ENCODE data around the gene ATG5. TPM values are rescaled to one million over a fixed set of nuclear protein-coding genes. Genes with fewer than 3 reads are reported as not detected.

ATG5 gene
- total RNA-seq, 1 donor from 2014 or later = 40.8 TPM

DNA sequence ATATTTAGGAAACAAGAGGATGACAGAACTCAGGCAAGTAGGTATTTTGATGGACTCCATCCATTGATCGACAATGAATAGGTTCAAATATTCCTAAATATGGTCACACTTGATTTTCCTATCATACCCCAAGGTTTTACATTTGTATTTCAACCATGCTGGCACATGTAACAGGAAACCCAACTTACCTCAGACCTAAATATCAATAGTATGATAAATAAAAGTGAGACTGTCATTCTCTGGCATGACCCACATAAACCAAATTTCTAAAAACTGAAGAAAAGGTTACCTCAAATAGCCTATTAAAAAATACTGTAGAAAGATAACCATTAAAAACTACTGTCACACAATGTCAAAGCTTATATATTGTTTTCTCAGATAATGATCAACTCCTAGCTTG lies 142.1 kb downstream of the ATG5 start:
- Mint-ChIP-seq H3K4me3 (ENCODE audit: low read depth) (no peak overlapping the region), H3K27ac (no peak overlapping the region), H3K36me3 (ENCODE audit: insufficient read depth) (peaks cover 5% of the 10 kb centered on the region), H3K9me3 (ENCODE audit: low read depth) (no peaks in the 10 kb centered on the region), H3K27me3 (no peaks in the 10 kb centered on the region), H3K4me1 (ENCODE audit: low read depth) (peaks cover 7% of the 10 kb centered on the region)
- TF ChIP-seq, protein P1, sequence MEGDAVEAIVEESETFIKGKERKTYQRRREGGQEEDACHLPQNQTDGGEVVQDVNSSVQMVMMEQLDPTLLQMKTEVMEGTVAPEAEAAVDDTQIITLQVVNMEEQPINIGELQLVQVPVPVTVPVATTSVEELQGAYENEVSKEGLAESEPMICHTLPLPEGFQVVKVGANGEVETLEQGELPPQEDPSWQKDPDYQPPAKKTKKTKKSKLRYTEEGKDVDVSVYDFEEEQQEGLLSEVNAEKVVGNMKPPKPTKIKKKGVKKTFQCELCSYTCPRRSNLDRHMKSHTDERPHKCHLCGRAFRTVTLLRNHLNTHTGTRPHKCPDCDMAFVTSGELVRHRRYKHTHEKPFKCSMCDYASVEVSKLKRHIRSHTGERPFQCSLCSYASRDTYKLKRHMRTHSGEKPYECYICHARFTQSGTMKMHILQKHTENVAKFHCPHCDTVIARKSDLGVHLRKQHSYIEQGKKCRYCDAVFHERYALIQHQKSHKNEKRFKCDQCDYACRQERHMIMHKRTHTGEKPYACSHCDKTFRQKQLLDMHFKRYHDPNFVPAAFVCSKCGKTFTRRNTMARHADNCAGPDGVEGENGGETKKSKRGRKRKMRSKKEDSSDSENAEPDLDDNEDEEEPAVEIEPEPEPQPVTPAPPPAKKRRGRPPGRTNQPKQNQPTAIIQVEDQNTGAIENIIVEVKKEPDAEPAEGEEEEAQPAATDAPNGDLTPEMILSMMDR (IDR thresholded peaks at IDR 0.05; ENCODE audit: unreplicated experiment) = no peak
- no peak for DNase-seq (ENCODE audit: low spot score, unreplicated experiment)

DNA sequence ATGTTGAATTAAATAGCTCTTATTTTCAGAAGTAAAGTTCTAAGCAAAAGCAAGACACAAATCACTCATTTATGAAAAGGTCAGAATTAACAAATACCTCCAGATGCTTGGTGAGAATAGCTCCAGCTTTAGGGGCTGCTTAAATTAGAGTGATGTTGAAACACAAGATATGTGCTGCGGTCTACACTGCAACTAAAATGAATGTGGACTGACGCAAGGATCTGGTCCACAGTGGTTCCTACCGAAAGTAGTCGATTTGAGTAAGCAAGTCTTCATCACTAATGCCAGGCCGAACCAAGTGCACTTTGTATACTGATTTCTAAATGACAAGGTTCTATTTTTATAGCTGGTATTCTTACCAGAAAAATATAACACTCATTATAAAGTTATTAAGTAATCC lies 143.1 kb downstream of the ATG5 start:
- DNase-seq (ENCODE audit: low spot score, unreplicated experiment) = no peak
- no peak overlapping the region for H3K4me3 Mint-ChIP-seq (ENCODE audit: low read depth)
- no peaks in the 10 kb centered on the region for H3K27me3 Mint-ChIP-seq
- peaks cover under 1% of the 10 kb centered on the region for H3K4me1 Mint-ChIP-seq (ENCODE audit: low read depth)
- H3K36me3 Mint-ChIP-seq (ENCODE audit: insufficient read depth) = peaks cover 5% of the 10 kb centered on the region
- H3K27ac Mint-ChIP-seq = no peak overlapping the region
- TF ChIP-seq, protein P1 (IDR thresholded peaks at IDR 0.05; ENCODE audit: unreplicated experiment) = no peak
- H3K9me3 Mint-ChIP-seq (ENCODE audit: low read depth) = no peaks in the 10 kb centered on the region

- Mint-ChIP-seq H3K4me1 (ENCODE audit: low read depth) (no peaks in the 10 kb centered on the region), H3K4me3 (ENCODE audit: low read depth) (no peak overlapping the region), H3K36me3 (ENCODE audit: insufficient read depth) (peaks cover 5% of the 10 kb centered on the region), H3K9me3 (ENCODE audit: low read depth) (no peaks in the 10 kb centered on the region), H3K27ac (no peak overlapping the region), H3K27me3 (no peaks in the 10 kb centered on the region)
- DNase-seq (ENCODE audit: low spot score, unreplicated experiment) = no peak
- TF ChIP-seq, protein P1 (IDR thresholded peaks at IDR 0.05; ENCODE audit: unreplicated experiment) = no peak
Measured at GRCh38 chr6:106181664-106182418, 143.7 kb downstream of the ATG5 start.

- Mint-ChIP-seq H3K27ac (no peak overlapping the region), H3K4me1 (ENCODE audit: low read depth) (no peaks in the 10 kb centered on the region), H3K4me3 (ENCODE audit: low read depth) (no peak overlapping the region), H3K9me3 (ENCODE audit: low read depth) (no peaks in the 10 kb centered on the region), H3K27me3 (no peaks in the 10 kb centered on the region), H3K36me3 (ENCODE audit: insufficient read depth) (no peaks in the 10 kb centered on the region)
- DNase-seq (ENCODE audit: low spot score, unreplicated experiment) = no peak
- TF ChIP-seq, protein P1 (IDR thresholded peaks at IDR 0.05; ENCODE audit: unreplicated experiment) = no peak
Measured at GRCh38 chr6:106180208-106180607, 145.4 kb downstream of the ATG5 start.

DNA sequence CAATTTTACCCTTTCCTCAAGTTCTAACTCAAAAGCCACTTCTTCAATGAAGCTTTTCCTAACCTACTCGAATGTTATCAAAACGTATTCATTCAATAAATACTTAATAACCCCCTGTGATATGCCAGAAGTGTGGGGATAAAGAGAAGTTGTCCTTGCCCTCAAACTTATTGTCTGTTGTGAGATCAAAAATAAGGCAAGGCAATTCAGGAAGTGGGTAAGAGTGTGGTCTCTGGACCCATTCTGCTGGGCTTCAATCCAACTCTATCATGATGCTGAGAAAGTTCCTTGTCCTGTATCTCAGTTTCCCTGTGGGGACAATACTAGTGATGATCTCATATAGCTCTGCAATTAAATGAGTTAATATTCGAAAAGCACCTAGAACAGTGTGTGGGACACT lies 146.7 kb downstream of the ATG5 start:
- no peaks in the 10 kb centered on the region for H3K36me3 Mint-ChIP-seq (ENCODE audit: insufficient read depth)
- H3K27ac Mint-ChIP-seq = no peak overlapping the region
- no peak for DNase-seq (ENCODE audit: low spot score, unreplicated experiment)
- TF ChIP-seq, protein P1 (IDR thresholded peaks at IDR 0.05; ENCODE audit: unreplicated experiment) = no peak
- H3K9me3 Mint-ChIP-seq (ENCODE audit: low read depth) = no peaks in the 10 kb centered on the region
- H3K4me1 Mint-ChIP-seq (ENCODE audit: low read depth) = no peaks in the 10 kb centered on the region
- no peaks in the 10 kb centered on the region for H3K27me3 Mint-ChIP-seq
- H3K4me3 Mint-ChIP-seq (ENCODE audit: low read depth) = no peak overlapping the region
